Embryonic facial prominence (tissue), 1 donor: Measurements from ENCODE around the gene DNER.

ENCODE experiments used
- DNase-seq: peaks from one replicate; pipeline ENCODE4 v3.0.0-alpha.2; 2016; ENCODE audit errors: extremely low spot score

DNER gene

DNA sequence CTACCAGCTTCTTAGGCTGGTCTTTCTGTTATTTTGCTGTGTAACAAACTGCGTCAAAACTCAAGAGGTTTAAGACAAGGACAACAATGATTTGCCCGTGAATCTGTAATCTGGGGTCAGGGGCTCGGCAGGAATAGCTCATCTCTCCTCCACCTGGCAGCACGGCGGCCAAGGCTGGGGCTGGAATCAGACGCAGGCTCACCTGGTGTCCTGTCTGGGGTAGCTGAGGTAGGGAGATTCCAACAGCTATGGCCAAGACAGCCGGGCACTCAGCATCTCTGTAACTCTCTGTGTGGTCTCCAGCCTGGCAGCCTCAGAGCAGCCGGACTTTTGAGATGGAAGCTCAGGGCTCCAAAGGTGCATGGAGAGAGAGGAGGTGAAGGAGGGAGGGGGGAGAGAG lies 42.3 kb downstream of the DNER start:
- DNase-seq, result no peak

DNA sequence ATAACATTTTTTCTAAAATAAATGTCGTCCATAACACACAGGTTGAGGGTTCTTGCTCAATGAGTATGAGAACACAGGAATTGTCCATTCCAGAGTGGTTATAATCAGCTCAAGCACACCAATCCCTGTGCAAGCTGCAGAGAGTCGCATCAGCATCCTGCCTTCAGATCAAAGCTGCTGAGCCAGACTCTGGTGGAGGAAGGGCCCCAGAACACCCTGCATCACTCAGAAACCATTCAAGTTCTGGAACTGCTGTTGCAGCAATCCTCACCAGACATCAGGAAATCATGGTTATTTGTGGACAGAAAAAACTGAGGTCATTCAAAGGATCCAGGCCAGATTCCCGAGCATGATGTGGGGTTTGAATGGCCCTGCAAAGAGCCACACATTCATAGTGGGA lies 44.5 kb downstream of the DNER start:
- no peak for DNase-seq

DNA sequence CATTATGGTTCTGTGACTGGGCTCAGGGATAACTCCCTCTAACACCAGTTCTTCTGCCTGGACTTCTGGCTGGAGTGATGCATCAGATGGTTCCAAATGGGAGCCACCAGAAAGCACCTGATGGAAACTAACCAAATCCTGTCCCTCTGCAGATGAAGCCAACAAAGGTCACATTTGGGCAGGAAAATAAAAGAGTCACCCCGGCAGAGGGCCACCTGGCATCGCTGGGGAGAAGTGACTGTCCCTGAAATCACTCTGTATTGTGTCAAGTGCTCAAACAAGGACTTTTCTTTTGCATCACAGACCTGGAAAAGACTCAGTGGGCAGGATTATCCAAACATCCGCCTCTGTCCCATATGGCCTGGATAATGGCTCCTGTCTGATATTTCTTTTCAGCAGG lies 47.5 kb downstream of the DNER start:
- DNase-seq, result no peak

- no peak for DNase-seq
Measured at GRCh38 chr2:229665158-229665557, 49.2 kb downstream of the DNER start.

DNA sequence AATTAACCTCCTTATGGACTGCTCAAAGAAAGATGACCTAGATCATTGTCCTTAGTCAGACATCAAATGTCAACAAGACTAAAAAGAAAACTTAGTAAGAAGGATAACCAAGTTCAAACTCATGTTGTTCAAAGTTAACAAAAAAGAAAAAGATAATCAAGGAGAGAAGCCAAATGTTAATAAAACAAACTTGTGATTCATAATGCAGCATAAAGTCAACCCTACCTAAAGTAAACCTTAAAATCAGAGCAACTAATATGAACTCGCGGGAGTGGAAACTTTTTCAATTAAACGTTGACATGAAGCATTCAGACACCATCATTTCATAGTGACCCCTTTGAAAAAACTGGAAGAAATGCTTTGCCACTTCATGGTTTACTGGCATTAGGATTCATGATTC lies 52.9 kb downstream of the DNER start:
- DNase-seq, result no peak

- DNase-seq, result no peak
Measured at GRCh38 chr2:229660951-229661350, 53.4 kb downstream of the DNER start.

DNA sequence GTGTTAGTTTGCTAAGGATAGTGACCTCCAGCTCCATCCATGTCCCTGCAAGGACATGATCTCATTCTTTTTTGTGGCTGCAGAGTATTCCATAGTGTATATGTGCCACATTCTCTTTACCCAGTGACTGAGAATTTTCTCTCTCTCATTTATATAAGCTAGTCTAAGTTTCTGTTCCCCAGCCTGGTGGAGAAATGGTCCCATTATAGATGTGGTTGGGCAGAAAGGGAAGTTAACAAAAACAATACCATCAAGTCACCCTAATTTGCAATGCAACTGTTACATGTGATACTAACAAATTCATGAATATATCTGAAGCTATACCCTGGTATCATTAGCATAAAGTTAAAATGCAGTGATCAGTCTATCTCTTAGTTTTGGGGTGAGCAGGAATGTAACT lies 54.0 kb downstream of the DNER start:
- DNase-seq, result no peak

GRCh38 chr2:229658004-229658403 lies 56.4 kb downstream of the DNER start:
- no peak for DNase-seq

GRCh38 chr2:229654437-229654836 lies 59.9 kb downstream of the DNER start:
- no peak for DNase-seq

GRCh38 chr2:229653531-229653930 lies 60.8 kb downstream of the DNER start:
- DNase-seq, result no peak

DNA sequence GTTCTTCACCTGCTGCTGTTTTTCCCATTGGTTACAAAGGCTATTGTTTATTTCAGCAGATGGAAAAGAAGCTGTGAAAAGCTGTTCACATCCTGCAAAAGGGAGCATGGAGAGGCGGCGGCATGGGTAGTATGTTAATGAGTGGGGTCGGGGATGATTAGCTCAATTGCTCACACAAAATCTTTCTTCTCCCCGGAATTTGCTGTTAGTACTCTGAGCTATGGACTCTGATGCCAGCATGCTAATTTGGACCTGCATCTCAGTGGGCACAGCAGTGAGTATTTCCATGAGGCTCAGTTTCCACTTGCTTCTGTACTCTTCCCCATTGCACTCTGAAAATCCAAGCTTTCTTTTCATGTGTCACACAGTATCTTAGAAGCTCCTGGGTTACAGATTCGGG lies 61.6 kb downstream of the DNER start:
- DNase-seq, result no peak

DNA sequence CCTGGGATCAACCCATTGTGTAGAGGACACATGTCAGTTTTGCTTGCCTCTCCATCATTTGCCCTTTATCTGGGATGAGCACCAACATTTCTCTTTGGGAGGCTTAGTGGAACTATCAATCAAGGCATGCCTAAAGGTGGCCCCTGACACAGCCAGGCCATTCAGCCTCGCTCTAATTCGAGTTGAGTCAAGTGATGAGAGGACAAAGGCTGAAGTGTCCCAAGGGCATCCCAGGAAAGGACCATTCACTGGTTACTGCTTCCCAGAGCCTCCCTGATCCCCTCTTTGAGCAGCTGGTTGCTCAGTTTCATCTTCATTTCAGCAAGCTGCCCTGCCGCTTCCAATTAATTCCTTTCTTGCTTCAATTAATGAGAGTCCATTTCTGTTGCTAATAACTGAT lies 63.5 kb downstream of the DNER start:
- no peak for DNase-seq

GRCh38 chr2:229650059-229650458 lies 64.3 kb downstream of the DNER start:
- DNase-seq, result no peak

GRCh38 chr2:229646186-229646723 lies 68.1 kb downstream of the DNER start:
- DNase-seq, result no peak

DNA sequence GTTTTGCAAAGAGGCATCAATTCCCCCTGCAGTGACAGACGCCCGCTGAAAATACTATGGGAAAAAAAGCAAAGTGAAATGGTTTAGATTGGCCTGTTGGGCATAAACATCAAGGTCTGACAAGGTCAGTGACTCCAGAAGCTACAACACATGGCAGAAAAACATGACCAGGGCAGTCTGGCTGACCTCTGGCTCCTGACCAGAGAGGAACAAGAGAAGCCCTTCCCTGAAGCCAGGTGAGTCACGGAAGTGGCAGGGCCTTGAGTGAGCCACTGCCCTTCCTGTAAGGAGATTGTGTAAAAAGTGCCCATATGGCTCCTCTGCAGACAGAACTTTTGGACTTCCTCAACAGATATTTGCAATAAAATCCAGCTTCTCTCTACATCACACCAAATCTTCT lies 72.0 kb downstream of the DNER start:
- no peak for DNase-seq

- DNase-seq, result no peak
Measured at GRCh38 chr2:229641676-229642075, 72.7 kb downstream of the DNER start.

- DNase-seq, result no peak
Measured at GRCh38 chr2:229640636-229641035, 73.7 kb downstream of the DNER start.

GRCh38 chr2:229636571-229636970 lies 77.8 kb downstream of the DNER start:
- DNase-seq, result no peak

- DNase-seq, result no peak
Measured at GRCh38 chr2:229635371-229635680, 79.0 kb downstream of the DNER start.

DNA sequence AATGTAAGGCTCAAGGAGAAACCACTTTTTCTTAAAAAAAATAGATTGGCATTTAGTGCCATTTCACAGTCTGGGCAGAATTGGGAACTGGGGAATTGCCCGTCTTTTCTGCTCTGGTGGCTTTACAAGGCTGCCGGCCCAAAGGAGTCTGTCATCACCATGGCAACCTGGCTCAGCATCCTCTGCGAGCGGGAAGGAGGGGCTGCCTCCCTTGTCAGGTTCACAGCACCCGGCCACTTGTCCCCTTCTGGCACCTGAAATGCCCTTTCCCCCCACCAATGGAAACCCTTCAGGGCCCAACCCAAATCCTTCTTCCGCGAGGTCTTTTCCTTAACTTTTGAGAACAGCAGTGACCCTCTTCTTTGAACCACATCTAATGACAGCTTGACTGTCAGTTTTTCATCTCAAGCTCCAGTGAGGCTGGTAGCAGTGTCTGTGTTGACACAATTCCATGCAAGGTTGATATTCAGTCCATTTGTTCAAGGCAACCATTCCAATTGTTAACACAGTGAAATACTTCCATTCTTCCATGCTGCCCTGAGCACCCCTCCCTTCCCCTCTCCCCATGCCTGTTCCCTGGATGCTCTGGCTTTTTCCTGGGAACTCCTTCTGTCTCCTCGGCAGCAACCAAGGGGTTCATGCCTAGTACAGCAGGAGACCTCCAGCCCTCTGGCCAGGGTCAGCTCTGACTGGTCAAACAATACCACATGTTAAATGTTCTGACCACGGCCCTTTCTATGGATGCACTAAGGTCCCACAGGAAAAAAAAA lies 79.6 kb downstream of the DNER start:
- DNase-seq, result no peak

- no peak for DNase-seq
Measured at GRCh38 chr2:229633556-229633955, 80.8 kb downstream of the DNER start.

- no peak for DNase-seq
Measured at GRCh38 chr2:229629039-229629438, 85.3 kb downstream of the DNER start.

GRCh38 chr2:229627728-229628127 lies 86.6 kb downstream of the DNER start:
- DNase-seq, result no peak
